ENCODE measurements around the gene SBSN. TPM values are rescaled to one million over a fixed set of nuclear protein-coding genes. Genes with fewer than 3 reads are reported as not detected.

Gene SBSN
- total RNA-seq, 1 experiment from 2014 or later = not detected

- DNase-seq (ENCODE audit: low spot score) = no peak
Observed at GRCh38 chr19:35554076-35554475, 26.0 kb upstream of the SBSN start.

GRCh38 chr19:35553385-35554000 lies 25.4 kb upstream of the SBSN start:
- no peak for DNase-seq (ENCODE audit: low spot score)

- DNase-seq (ENCODE audit: low spot score) = no peak
Observed at GRCh38 chr19:35552534-35553384, 24.6 kb upstream of the SBSN start.

DNA sequence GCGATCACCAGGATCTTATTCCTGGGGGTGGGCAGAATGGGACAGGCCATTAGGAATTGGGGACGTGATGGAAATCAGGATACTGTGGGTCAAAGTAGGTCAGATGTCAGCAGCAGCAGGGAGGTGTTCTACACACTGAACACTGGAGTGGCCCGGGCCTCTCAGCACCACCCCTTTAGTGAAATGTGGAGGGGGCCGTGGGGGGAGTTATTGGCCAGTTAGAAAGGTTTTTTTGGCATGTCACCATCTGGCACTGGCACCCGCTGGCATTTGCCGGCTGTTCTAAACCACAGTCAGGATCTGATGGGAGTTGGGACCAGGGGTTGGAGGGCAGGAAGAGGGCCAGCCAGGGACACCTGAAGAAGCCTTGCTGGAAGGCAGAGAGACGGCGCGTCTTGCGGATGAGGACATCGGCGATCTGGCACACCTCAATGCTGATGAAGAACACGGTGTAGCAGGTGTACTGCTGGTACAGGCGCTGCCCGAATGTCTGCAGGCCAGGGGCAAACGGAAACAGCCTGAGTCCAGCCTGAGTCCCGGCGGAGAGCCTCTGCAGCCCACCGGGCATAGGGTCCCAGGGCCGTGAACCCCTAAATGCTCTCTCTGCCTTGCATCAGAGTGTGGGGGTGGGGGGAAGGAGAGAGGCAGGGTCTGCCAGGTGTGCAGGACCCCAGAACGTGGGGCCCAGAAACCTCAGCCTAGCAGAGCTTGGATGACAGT lies 23.1 kb upstream of the SBSN start:
- no peak for DNase-seq (ENCODE audit: low spot score)

DNA sequence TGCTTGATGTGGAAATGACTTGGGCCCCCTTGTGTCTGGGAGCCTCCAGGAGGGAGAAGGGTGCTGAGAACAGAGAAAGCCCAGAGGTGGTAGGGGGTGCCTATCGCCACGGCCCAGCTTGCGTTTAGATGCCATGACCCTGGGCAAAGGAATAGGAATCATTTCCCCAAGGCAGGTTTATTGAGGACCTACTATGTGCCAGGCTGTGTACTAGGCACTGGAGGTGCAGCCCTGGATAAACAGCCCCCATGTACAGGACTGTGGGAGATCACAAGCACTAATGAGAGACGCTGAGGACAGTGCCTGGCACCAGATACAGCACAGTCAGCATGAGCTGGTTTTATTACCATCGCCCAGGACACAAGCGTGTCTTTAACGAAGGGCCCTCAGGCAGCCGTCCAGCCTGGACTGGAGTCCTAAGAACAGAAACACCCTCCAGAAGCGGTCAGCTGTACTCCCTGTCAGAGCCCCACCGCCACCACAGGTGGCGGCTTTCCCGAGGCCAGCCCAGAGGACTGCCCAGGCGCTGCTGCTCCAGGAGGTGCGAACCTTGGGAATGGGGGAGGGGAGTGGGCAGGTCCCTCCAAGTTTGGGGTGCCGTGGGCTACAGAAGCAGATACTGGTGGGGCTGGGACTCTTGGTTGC lies 21.9 kb upstream of the SBSN start:
- no peak for DNase-seq (ENCODE audit: low spot score)

- peak; percentile 53 for DNase-seq (ENCODE audit: low spot score)
Observed at GRCh38 chr19:35549174-35549788, 21.2 kb upstream of the SBSN start.

DNA sequence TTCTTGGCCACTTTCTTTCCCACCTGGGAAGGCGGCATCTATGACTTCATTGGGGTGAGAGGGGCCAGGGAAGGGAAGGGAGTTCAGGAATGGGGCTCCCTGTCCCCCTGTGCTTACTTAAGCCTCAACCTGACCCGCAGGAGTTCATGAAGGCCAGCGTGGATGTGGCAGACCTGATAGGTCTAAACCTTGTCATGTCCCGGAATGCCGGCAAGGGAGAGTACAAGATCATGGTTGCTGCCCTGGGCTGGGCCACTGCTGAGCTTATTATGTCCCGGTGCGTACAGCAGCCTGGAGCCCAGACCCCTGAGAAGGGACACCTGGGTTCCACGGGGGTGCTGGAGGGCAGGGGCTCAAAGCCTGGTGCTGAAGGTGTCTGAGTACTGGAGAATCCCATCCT lies 18.4 kb upstream of the SBSN start:
- DNase-seq (ENCODE audit: low spot score) = no peak

DNA sequence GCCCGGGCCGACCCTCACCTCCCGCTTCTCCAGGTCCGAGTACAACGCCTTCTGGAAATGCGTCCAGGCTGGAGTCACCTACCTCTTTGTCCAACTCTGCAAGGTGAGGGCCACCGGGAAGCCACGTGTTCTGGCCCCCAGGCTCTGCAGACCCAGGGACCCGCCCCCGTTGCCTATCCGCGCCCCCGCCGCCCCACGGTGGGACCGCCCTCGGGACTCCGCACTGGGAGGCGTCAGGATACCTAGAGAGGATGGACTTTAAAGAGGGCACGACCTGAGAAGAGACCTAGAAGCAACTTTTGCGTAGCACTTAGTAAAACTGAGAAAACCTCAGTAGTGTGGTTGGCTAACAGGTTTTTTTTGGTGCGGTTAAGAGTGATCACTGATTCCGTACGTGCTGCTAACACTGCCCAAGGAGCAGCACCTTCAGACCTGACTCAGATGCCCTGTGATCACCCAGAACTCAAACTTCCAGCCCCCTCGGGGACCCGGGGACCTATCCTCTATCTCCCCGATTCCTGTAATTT lies 17.8 kb upstream of the SBSN start:
- DNase-seq (ENCODE audit: low spot score) = peak; percentile 11

DNA sequence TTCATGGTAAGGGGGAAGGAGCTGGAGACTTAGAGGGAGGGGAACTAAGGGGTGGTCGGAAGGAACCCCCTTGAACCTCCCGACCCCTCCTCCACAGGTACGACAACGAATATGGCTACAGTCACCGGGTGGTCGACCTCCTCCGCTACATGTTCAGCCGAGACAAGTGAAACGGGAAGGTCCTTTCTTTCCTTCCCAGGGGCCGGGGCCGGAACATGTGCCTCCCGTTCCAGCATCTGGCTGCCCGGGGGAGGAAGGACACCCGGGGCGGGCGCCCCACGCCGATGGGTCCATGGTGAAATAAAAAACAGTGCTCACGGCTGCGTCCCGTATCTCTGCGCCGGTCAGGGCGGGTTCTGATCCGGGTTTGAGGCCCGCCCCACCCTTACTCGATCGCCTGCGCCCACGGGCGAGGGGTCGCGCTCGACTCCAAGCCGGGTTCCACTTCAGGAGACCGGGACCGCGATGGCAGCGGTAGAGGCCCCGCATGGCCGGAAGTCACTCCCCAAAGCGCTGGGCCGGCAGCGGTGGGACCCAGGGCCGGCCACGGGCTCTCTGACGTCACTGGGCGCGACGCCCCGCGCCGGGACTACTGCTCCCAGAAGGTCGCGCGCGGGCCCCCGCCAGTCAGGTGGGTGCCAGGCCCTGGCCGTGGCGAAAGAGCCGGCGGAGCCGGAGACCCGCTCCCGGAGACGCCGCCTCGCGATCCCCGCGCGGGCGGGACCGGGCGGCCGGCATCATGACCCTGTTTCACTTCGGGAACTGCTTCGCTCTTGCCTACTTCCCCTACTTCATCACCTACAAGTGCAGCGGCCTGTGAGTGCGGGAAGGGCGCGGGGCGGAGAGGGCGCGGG lies 17.1 kb upstream of the SBSN start, which contains the start of gene TMEM147:
Gene TMEM147, plus strand, starts transcription at position 626 of the 854 bp plus-strand sequence. Its CDS starts 114 bp downstream, at position 740.
- peak; percentile 82 for DNase-seq (ENCODE audit: low spot score)

DNA sequence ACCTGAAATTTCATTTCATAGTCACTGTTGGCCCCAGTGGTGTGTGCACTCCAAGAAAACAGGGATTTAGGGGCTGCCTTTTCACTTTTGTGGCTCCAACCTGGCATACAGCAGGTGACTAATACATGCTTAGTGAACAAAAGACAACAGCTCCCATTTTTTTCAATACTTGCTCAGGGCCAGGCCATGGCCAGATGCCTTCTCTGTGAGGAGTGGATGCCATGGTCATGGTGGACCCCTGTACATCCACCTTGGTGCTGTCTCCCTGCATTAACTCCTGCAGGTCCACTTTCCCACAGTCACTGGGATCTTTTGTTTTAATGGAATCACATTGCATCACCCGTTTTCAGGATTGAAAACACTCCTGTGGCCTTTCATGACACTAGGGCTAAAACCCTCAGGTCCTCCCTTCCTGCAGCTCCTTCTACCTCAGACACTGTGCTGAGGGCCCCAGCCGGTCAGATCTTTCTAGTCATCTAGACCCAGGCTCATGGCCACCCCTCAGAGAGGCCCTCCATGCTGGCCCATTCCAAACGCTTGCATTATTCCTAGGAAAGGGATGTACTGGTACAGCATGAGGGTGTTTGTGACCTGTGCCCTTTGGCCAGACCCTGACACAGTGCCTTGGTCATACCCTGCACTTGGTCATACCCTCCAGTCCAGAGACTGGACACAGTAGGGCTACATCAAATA lies 16.1 kb upstream of the SBSN start:
- no peak for DNase-seq (ENCODE audit: low spot score)

DNA sequence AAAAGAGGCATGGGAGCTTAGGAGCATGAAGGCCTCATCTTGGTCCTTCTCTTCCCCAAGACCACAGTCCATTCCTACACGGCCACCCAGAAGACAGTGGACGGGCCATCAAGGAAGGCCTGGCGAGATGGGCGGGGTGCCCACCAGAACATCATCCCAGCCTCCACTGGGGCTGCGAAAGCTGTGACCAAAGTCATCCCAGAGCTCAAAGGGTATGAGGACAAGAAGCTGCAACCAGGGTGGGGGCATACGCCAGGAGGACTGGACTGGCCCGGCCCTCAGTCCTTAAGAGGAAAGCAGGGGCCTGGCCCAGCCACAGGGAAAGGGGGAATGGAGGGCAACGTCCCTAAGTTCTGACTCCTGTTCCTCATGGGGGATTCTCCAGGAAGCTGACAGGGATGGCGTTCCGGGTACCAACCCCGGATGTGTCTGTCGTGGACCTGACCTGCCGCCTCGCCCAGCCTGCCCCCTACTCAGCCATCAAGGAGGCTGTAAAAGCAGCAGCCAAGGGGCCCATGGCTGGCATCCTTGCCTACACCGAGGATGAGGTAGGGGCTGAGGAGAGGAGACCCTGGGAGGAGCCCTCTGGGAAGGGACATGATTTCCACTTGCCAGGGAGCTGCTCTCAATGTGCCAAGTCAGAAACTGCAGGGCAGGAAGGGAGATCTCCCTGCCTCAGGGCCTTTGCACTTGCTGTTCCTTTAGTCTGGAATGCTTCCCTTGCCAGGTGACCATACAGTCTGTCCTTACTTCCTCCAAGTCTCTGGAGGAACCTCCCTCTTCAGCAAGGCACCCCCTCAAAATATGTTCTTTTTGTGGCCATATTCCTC lies 15.4 kb upstream of the SBSN start:
- no peak for DNase-seq (ENCODE audit: low spot score)

DNA sequence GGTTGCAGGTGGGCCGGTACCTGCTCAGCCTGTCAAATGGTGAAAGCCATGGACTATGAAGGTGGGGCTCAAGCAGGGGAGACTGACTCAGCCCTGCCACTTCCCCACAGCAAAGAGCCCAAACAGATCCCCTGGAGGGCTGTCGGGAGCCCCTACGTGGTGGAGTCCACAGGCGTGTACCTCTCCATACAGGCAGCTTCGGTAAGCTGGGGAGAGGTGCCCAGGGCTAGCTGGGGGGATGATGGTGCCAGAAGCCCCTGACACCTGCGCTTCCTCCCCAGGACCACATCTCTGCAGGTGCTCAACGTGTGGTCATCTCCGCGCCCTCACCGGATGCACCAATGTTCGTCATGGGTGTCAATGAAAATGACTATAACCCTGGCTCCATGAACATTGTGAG lies 14.1 kb upstream of the SBSN start:
- no peak for DNase-seq (ENCODE audit: low spot score)

- DNase-seq (ENCODE audit: low spot score) = no peak
Observed at GRCh38 chr19:35540356-35540927, 12.3 kb upstream of the SBSN start.

DNA sequence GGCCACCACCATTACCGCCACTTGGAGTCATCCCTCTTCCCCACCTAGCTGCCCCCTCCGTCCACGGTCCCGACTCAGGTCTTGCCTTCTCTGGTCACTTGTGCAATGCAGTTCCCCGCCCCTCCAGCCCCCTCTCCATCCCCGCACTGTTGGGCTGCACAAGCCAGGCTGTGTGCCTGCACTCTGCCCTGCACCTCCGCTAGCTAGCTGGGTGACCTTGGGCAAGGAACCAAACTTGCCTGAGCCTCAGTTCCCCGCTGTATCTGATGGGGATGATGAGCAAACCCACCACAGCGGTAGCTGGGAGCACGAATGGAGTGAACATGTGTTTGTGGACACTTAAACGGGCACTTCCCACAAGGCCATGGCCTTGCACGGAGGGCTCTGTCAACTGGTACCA lies 11.7 kb upstream of the SBSN start:
- DNase-seq (ENCODE audit: low spot score) = no peak

GRCh38 chr19:35539314-35539713 lies 11.2 kb upstream of the SBSN start:
- no peak for DNase-seq (ENCODE audit: low spot score)

DNA sequence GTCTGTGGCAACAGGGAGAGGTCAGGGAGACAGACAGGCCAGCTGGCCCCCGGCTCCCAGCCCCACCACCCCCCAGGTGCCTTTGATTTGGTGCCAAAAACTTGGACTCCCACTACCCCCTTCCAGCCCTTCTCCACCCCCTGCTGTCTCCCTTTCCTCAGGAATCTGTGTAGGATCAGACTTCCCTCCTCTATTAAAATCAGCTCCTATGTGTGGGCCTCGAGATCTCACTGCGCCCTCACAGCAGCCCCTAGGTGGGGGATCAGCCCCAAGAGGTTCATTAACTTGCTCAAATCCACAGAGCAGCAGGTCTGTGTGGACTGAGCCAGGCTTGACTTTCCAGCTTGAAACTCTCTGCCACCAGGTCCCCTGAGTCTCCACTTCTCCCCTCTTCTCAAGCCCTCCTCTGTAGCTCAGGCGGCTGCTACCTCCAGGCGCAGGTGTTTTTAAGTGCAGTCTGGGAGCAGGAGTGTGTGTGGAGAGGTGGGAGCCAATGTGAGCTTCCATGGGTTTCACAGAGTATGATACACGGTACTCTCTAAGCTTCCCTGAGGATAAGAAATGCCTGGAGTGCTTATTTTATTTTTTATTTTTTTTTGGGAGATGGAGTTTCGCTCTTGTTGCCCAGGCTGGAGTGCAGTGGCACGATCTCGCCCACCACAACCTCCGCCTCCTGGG lies 6.8 kb upstream of the SBSN start:
- no peak for DNase-seq (ENCODE audit: low spot score)

DNA sequence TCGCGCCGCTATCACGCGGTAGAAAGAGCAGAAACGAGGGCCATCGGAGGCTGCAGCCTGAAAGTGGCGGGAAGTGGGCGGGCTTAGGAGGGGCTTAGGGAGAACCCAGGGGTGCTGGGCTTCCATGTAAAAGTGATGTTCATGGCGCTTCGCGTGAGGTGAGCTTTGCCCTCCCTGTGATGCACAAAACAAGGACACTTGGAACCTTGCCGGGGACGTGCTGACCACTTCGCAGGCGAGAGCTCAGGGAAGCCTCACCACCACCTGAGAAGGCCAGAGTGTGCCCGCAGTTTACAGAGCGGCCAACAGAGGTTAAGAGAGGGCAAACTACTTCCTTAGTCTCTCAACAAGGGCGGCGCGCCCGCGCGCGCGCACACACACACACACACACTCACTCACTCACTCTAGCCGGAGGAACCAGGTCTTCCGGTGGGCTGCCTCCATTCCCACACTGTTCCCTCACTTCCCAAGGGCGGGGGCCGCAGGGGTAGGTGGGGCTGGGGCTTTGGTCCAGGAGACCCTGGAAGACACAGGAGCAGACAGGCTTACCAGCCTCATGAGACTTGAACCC lies 5.8 kb upstream of the SBSN start:
- DNase-seq (ENCODE audit: low spot score) = no peak
